Ishikawa (cell line): ENCODE measurements around the gene GDAP1L1.

ENCODE experiments used
- CREB1 ChIP-seq: IDR thresholded peaks from 2 replicates; pipeline ENCODE4 v1.6.1; 2012; ENCODE audit warnings: low read depth
- TF ChIP-seq, protein P1 (sequence below): IDR thresholded peaks from 2 replicates; pipeline ENCODE4 v1.6.1; 2012

DNA sequence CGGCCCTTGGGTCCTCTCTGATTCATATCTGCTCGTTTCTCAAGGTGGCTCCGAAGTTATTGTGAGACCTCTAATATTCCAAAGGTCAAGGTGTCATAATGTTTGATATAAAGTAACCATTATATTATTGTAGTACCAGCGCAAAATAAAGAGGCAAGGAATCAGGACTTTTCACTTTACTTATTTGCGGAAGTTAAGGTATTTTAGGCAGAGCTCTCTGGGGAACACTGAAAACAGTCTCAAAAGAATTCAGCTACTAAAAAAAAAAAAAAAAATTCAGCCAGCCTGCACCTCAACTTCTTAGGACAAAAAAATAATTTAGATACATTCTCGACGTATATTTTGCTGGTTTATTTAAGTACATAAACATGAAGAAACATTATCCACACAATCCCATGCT, 38.9 kb upstream of the GDAP1L1 start:
- TF ChIP-seq, protein P1, sequence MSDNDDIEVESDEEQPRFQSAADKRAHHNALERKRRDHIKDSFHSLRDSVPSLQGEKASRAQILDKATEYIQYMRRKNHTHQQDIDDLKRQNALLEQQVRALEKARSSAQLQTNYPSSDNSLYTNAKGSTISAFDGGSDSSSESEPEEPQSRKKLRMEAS: no peak
- TF ChIP-seq CREB1: no peak
